Spleen (tissue), 11 donors: Measurements from ENCODE around the gene ONECUT3. TPM values are rescaled to one million over a fixed set of nuclear protein-coding genes. Genes with fewer than 3 reads are reported as not detected.

Experiments used
- DNase-seq: peaks from one replicate; pipeline ENCODE4 v3.0.0-alpha.2; 2020
- H3K27ac ChIP-seq, 8 donors: fragments of 200-600 bp; sonication (generic) in 7 of 8; 1 replicate in 4 of 8; 2 replicates in 4 of 8; pipeline versions ENCODE4 v1.5.0 to v1.8.0; 2016 to 2021; ENCODE audit warnings: inconsistent platforms in 4 of 8, mild to moderate bottlenecking in 4 of 8, moderate library complexity in 1 of 8
- H3K27me3 ChIP-seq, 7 donors: fragments of 200-600 bp; sonication (generic) in 6 of 7; replicated peaks in 1 of 7; 1 replicate in 4 of 7; 2 replicates in 3 of 7; pipeline versions ENCODE4 v1.5.0 to v1.8.0; 2016 to 2021; ENCODE audit warnings: inconsistent platforms in 3 of 7, mild to moderate bottlenecking in 1 of 7
- H3K36me3 ChIP-seq, 6 donors: fragments of 200-600 bp; sonication (generic) in 5 of 6; 1 replicate in 4 of 6; 2 replicates in 2 of 6; pipeline versions ENCODE4 v1.5.0 to v1.8.0; 2016 to 2021; ENCODE audit warnings: inconsistent platforms in 2 of 6
- H3K4me1 ChIP-seq, 6 donors: fragments of 200-600 bp; sonication (generic) in 5 of 6; 1 replicate in 3 of 6; 2 replicates in 3 of 6; pipeline versions ENCODE4 v1.5.0 to v1.8.0; 2016 to 2021; ENCODE audit warnings: inconsistent platforms in 3 of 6
- H3K4me3 ChIP-seq, 8 donors: fragments of 200-600 bp; sonication (generic) in 7 of 8; 1 replicate in 4 of 8; 2 replicates in 4 of 8; pipeline versions ENCODE4 v1.5.0 to v1.8.0; 2016 to 2021; ENCODE audit warnings: inconsistent platforms in 4 of 8, mild to moderate bottlenecking in 4 of 8, moderate library complexity in 2 of 8
- H3K9me3 ChIP-seq, 8 donors: fragments of 200-600 bp; sonication (generic) in 7 of 8; 1 replicate in 4 of 8; 2 replicates in 4 of 8; pipeline versions ENCODE4 v1.5.0 to v1.8.0; 2016 to 2021; ENCODE audit warnings: inconsistent platforms in 4 of 8
- POLR2A ChIP-seq, 3 donors: fragments of 450-650 bp; IDR thresholded peaks; one replicate each; pipeline ENCODE4 v1.5.1; 2017; ENCODE audit warnings: antibody characterized with exemption in 3 of 3, mild to moderate bottlenecking in 1 of 3
- POLR2AphosphoS5 ChIP-seq, 3 donors: sonication (generic); formaldehyde crosslinking; IDR thresholded peaks; one replicate each; pipeline ENCODE4 v1.5.1; 2017; ENCODE audit warnings: antibody characterized with exemption in 3 of 3
- WGBS, 5 donors: extraction: QIAGEN DNeasy Blood & Tissue Kit in 3 of 5; methylation state at CpG; one replicate each; pipeline versions ENCODE4 v1.1.5 to v1.1.7; 2013 to 2018; 5-methylcytosine and 5-hydroxymethylcytosine counted together
- intact Hi-C: fragments of 100-400 bp; cut with DNase I; formaldehyde crosslinking; loops from one replicate; pipeline ENCODE4 v1.15.0; 2023; ENCODE audit warnings: low total_unique reads
- polyA plus RNA-seq, 3 donors: library from polyadenylated mRNA; stranded (reverse); fragments of 200-250 nt; gene quantifications; one replicate each; pipeline ENCODE4 v1.2.1, GENCODE V29; 2013
- total RNA-seq, 7 donors: library from RNA; depleted of rRNA in 3 of 7; stranded (reverse); fragments of >200 nt in 3 of 7; fragmentation: NEBNext Ultra II Directional in 4 of 7; extraction: Animal tissue kit (Norgen Biotek cat#: 25700) in 4 of 7; gene quantifications; one replicate each; pipeline versions ENCODE4 v1.1.0 to v1.2.1, GENCODE V29; 2016 to 2021
- TF ChIP-seq, protein P1 (sequence below), 11 experiments: fragments of 200-600 bp in 7 of 11; fragments of 450-650 bp in 4 of 11; sonication (generic) in 4 of 11; IDR thresholded peaks in 8 of 11; conservative IDR thresholded peaks in 3 of 11; 1 replicate in 7 of 11; 2 replicates in 4 of 11; pipeline versions ENCODE4 v1.4.0 to v1.8.0; 2016 to 2021; ENCODE audit warnings: antibody characterized with exemption in 11 of 11, inconsistent platforms in 4 of 11, mild to moderate bottlenecking in 1 of 11
- donor health status: healthy with polysubstance abuse.
- donor health status: DM: no; HTN: no; CAD: no; lungs with moderate emphysema.
- donor health status: DM: no; HTN: no; CAD: no.
- donor health status: Bipolar disorder and iron deficiency.
- donor health status: healthy.
- donor health status: DM: no; HTN: no; CAD: no.
- donor health status: DM: yes; HTN: yes; CAD: no.

ONECUT3 gene
- total and polyA plus RNA-seq, 10 donors: not detected

GRCh38 chr19:1815605-1816529 lies 62.6 kb downstream of the ONECUT3 start:
- no peak for TF ChIP-seq POLR2A (IDR thresholded peaks at IDR 0.05)
- peak in 2 of 3 donors; percentile 38 to 69 for TF ChIP-seq POLR2AphosphoS5 (IDR thresholded peaks at IDR 0.05)
- TF ChIP-seq, protein P1, sequence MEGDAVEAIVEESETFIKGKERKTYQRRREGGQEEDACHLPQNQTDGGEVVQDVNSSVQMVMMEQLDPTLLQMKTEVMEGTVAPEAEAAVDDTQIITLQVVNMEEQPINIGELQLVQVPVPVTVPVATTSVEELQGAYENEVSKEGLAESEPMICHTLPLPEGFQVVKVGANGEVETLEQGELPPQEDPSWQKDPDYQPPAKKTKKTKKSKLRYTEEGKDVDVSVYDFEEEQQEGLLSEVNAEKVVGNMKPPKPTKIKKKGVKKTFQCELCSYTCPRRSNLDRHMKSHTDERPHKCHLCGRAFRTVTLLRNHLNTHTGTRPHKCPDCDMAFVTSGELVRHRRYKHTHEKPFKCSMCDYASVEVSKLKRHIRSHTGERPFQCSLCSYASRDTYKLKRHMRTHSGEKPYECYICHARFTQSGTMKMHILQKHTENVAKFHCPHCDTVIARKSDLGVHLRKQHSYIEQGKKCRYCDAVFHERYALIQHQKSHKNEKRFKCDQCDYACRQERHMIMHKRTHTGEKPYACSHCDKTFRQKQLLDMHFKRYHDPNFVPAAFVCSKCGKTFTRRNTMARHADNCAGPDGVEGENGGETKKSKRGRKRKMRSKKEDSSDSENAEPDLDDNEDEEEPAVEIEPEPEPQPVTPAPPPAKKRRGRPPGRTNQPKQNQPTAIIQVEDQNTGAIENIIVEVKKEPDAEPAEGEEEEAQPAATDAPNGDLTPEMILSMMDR (IDR thresholded peaks at IDR 0.05 in 8 of 11, conservative IDR thresholded peaks at IDR 0.05 in 3 of 11): no peak
- H3K4me1 ChIP-seq: peaks cover 10 to 46% (median 31%) of the 10 kb centered on the region in 6 donors
- peak; percentile 69 for DNase-seq
- no peaks in the 10 kb centered on the region for H3K27me3 ChIP-seq
- H3K27ac ChIP-seq: no peak overlapping the region
- intact Hi-C loops: no loop called here
- WGBS, 5 donors: 89 to 95% (median 94%) methylated on average over 44 to 61 of the region's 61 CpGs
- no peaks in the 10 kb centered on the region for H3K9me3 ChIP-seq
- peaks cover 8 to 69% (median 64%) of the 10 kb centered on the region in 6 donors for H3K36me3 ChIP-seq
- no peak overlapping the region for H3K4me3 ChIP-seq

- TF ChIP-seq, protein P1 (IDR thresholded peaks at IDR 0.05 in 8 of 11, conservative IDR thresholded peaks at IDR 0.05 in 3 of 11): no peak
- TF ChIP-seq POLR2AphosphoS5 (IDR thresholded peaks at IDR 0.05): peak in 1 of 3 donors; percentile 8
- intact Hi-C loops: no loop called here
- H3K4me1 ChIP-seq: peaks cover 10 to 40% (median 26%) of the 10 kb centered on the region in 6 donors
- H3K36me3 ChIP-seq: peaks cover 8 to 77% (median 72%) of the 10 kb centered on the region in 6 donors
- H3K4me3 ChIP-seq: no peak overlapping the region
- H3K27ac ChIP-seq: no peak overlapping the region
- H3K9me3 ChIP-seq: no peaks in the 10 kb centered on the region
- whole genome bisulfite sequencing, 5 donors: 89 to 93% (median 91%) methylated on average over 20 to 36 of the region's 36 CpGs
- H3K27me3 ChIP-seq: no peaks in the 10 kb centered on the region
- DNase-seq: peak; percentile 64
Observed at GRCh38 chr19:1816530-1817298, 63.4 kb downstream of the ONECUT3 start.

DNA sequence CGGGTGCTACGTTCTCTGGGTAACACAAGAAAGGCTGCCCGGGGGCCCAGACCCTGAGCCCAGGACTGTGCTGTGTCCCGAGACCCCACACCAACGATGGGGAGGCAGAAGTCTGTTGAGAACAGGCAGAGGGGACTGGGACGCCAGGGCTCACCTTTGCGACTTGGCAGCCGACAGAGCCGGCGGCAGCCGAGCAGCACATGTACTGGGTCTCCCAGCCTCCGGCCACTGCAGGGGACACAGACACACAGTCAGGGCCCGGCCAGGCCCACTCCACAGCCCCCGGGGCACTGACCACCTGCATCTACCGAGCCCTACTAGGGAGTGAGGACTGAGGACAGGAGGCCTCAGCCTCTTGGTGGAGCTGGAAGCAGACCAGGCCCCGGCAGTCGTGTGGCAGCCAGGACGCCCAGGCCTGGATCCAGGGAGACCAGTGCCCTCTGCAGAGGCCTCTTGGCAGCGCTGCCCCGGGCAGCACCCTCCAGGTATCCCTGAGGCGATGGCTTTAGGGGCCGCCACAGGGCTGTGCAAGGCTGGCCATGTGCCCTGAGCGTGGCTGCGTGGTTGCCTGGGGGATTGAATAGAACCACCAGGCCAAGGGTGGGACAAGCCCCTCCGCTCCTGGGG lies 64.4 kb downstream of the ONECUT3 start:
- H3K27ac ChIP-seq: no peak overlapping the region
- TF ChIP-seq POLR2AphosphoS5 (IDR thresholded peaks at IDR 0.05) (no peak), POLR2A (IDR thresholded peaks at IDR 0.05) (no peak)
- TF ChIP-seq, protein P1 (IDR thresholded peaks at IDR 0.05 in 8 of 11, conservative IDR thresholded peaks at IDR 0.05 in 3 of 11): no peak
- no peaks in the 10 kb centered on the region for H3K9me3 ChIP-seq
- H3K4me3 ChIP-seq: no peak overlapping the region
- intact Hi-C loops: no loop called here
- peak; percentile 69 for DNase-seq
- peaks cover 8 to 87% (median 82%) of the 10 kb centered on the region in 6 donors for H3K36me3 ChIP-seq
- no peaks in the 10 kb centered on the region for H3K27me3 ChIP-seq
- peaks cover 10 to 39% (median 22%) of the 10 kb centered on the region in 6 donors for H3K4me1 ChIP-seq
- WGBS, 5 donors: 90 to 97% (median 93%) methylated on average over 14 to 25 of the region's 25 CpGs
